ENCODE results near the gene TCF7L2.
A peak's percentile ranks its signal among the peaks of the same experiment; 100 is the strongest.

The TCF7L2 gene

GRCh38 chr10:113067501-113067900, 117.5 kb downstream of the TCF7L2 start:
- in situ Hi-C loops (cut with HindIII; ENCODE audit: low pct_ligation_motif_present, low pct_unique_long_range_greater_than_20kb, low sequenced_read_pairs), result no loop called here
- DNase-seq, result no peak

DNA sequence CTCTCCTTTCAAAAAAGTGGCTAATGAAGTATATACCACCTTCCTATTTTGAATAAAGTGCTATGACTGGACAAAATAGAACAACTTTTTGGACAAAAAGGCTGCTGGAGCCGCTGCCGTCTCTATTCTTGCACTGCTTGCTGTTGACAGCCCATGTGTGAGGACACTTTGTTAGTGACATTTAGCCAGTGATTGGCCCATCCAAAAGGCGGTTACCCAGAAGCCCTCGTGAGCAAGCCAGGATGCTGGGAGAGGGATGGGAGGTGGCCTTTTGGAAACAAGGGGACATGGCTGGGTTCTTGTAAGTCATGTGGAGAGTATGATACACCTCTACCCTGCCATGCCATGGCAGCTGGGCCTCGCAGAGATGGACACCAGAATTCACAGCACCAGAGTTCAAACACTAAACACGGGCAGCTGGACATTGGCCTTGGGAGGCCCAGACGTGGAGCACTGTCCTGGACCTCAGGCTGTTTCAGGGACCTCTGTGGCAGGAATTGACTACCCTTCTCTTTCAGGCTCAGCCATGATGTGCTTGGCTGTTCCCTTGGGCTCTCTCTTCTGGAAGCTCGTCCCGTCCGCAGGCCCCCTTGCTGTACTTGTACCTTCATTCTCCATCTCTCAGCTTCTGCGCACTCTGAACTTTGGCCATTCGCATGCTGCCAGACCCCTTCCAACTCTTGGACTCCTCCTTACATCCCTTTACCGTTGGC, 118.3 kb downstream of the TCF7L2 start:
- in situ Hi-C loops (cut with HindIII; ENCODE audit: low pct_ligation_motif_present, low pct_unique_long_range_greater_than_20kb, low sequenced_read_pairs), result no loop called here

GRCh38 chr10:113069595-113069994, 119.5 kb downstream of the TCF7L2 start:
- no peak for DNase-seq
- in situ Hi-C loops (cut with HindIII; ENCODE audit: low pct_ligation_motif_present, low pct_unique_long_range_greater_than_20kb, low sequenced_read_pairs), result no loop called here

More for the DNA sequence above, 118.3 kb downstream of the TCF7L2 start:
- no peak for DNase-seq

DNA sequence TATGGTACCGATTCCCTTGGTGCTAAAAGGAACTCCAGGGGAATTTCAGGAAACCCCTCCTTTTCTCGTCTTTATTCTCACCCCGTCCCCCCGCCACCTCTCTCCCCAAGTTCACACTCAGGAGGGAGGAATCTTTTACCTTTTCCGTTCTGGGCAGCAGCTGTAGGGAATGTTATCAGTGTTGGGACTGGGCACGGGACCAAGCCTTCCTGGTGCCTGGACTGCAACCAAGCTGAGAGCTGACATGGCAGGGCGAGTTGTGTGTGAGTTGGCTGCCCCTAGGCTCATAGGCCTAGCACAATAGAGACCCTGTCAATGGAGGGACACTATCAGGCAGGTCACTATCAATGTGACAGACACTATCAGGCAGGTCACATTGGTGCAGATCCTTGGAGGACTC, 121.4 kb downstream of the TCF7L2 start:
- in situ Hi-C loops (cut with HindIII; ENCODE audit: low pct_ligation_motif_present, low pct_unique_long_range_greater_than_20kb, low sequenced_read_pairs), result no loop called here
- no peak for DNase-seq

- peak; percentile 99 for DNase-seq
- in situ Hi-C loops (cut with HindIII; ENCODE audit: low pct_ligation_motif_present, low pct_unique_long_range_greater_than_20kb, low sequenced_read_pairs), result no loop called here
Measured at GRCh38 chr10:113073549-113074189, 123.6 kb downstream of the TCF7L2 start.

GRCh38 chr10:113076949-113077348, 126.9 kb downstream of the TCF7L2 start:
- DNase-seq, result no peak
- in situ Hi-C loops (cut with HindIII; ENCODE audit: low pct_ligation_motif_present, low pct_unique_long_range_greater_than_20kb, low sequenced_read_pairs), result no loop called here

DNA sequence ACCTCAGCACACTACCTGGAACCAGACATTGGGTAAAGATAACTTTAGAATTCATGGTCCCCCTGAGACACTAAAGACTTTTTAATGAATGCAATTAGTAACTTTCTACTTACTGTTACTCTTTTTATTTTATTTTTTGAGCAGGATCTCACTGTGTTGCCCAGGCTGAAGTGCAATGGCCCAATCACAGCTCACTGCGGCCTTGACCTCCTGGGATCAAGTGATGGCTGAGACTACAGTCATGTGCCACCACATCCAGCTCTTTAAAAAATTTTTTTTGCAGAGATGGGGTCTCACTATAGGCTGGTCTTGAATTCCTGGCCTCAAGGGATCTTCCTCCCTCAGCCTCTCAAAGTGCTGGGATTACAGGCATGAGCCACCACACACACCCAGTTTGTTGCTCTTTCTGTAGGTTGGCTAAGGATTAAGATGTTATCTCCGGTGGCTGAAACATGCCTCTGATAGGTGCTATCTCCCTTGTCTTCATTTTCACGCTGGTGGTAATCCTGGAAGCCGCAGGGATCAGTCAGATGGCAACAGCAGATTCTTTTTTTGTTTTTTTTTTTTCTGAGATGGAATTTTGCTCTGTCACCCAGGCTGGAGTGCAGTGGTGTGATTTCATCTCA, 128.3 kb downstream of the TCF7L2 start:
- in situ Hi-C loops (cut with HindIII; ENCODE audit: low pct_ligation_motif_present, low pct_unique_long_range_greater_than_20kb, low sequenced_read_pairs), result no loop called here
- no peak for DNase-seq

GRCh38 chr10:113080061-113080924, 130.2 kb downstream of the TCF7L2 start:
- in situ Hi-C loops (cut with HindIII; ENCODE audit: low pct_ligation_motif_present, low pct_unique_long_range_greater_than_20kb, low sequenced_read_pairs), result no loop called here
- DNase-seq, result no peak

DNA sequence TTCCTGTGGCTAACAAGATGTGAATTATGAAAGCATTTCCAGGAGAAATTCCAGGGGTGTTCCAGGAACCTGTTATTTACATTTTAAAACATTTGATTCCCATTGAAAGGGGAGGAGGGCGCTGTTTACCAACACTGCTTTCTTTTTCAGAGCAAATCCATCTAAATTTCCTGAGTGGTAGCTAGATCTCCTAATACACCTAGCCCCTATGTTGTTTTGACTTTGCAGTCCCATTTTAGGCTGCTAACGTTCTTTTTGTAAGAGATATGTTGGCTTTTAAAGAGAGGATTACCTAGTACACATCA, 130.8 kb downstream of the TCF7L2 start:
- in situ Hi-C loops (cut with HindIII; ENCODE audit: low pct_ligation_motif_present, low pct_unique_long_range_greater_than_20kb, low sequenced_read_pairs), result no loop called here
- DNase-seq, result no peak

DNA sequence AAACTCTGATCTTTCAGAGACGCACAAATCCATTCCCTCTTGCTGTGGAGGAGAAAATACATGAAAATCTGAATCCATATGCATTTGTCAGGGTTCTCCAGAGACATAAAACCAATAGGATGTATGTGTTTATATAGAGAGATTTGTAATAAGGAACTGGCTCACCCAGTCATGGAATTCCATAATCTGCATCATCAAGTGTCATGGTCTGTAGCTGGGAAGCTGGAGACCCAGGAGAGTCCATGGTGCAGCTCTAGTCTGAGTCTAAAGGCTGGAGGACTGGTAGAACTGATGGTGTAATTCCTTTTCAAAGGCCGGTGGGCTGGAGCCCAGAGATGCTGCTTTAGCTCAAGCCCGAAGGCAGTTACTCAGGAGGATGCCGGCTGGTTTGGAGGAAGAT, 134.0 kb downstream of the TCF7L2 start:
- in situ Hi-C loops (cut with HindIII; ENCODE audit: low pct_ligation_motif_present, low pct_unique_long_range_greater_than_20kb, low sequenced_read_pairs), result no loop called here
- no peak for DNase-seq

DNA sequence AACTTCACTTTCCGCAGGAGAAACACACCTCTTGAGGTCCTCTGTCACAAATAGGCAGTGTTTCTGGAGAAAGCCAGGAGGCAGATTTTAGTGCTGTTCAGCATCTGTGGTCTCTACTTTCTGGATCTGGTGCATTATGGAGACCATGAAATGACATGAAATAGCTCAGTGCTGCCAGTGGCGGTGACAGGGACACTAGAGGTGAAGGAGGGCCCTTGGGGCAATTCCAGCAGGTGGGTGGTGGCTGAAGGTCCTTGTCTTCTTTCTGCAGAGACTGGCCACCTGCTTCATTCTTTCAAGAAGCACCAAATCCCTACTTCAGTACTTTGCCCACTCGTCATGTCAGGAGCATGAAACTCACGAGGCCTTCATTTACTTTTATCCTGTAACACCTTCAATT, 135.7 kb downstream of the TCF7L2 start:
- in situ Hi-C loops (cut with HindIII; ENCODE audit: low pct_ligation_motif_present, low pct_unique_long_range_greater_than_20kb, low sequenced_read_pairs), result no loop called here
- DNase-seq, result no peak

DNA sequence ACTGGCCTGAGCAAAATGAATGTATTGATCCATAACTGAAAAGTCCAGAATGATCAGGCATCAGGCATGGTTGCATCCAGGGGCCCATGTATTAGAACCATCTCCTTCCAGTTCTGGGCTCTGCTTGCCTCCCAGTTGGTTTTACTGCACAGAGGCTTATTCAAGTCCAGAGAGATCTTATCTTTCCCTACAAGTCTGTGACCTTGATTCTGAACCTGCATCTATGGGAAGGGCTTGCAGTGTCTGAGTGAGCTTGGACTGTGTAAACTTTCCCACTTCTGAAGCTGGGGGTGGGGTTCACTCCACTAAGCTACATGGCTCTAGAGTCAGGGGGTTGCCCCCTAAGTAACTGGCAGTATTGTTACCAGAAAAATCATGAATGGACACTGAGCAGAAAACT, 136.2 kb downstream of the TCF7L2 start:
- DNase-seq, result no peak
- in situ Hi-C loops (cut with HindIII; ENCODE audit: low pct_ligation_motif_present, low pct_unique_long_range_greater_than_20kb, low sequenced_read_pairs), result no loop called here

- in situ Hi-C loops (cut with HindIII; ENCODE audit: low pct_ligation_motif_present, low pct_unique_long_range_greater_than_20kb, low sequenced_read_pairs), result no loop called here
- DNase-seq, result peak; percentile 96
Measured at GRCh38 chr10:113087165-113088029, 137.3 kb downstream of the TCF7L2 start.

DNA sequence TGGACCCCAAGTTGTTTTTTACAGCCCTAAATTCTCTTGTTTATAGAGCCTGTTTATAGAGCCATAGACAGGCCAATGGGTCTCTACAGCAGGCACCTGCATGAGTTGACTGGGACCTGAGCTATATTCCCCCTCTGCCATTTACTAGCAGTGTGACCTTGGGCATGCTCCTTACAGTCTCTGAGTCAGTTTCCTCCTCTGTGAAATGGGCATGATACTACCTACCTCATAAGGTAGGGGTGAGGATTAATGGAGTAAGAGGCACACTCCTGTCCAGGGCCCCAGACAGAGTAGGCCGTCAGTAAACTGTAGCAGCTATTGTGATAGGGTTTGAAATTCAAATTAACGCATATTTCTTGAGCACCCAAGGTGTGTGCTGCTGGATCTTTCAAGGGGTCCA, 138.1 kb downstream of the TCF7L2 start:
- in situ Hi-C loops (cut with HindIII; ENCODE audit: low pct_ligation_motif_present, low pct_unique_long_range_greater_than_20kb, low sequenced_read_pairs), result no loop called here
- no peak for DNase-seq

- in situ Hi-C loops (cut with HindIII; ENCODE audit: low pct_ligation_motif_present, low pct_unique_long_range_greater_than_20kb, low sequenced_read_pairs), result no loop called here
- DNase-seq, result no peak
Measured at GRCh38 chr10:113089551-113089950, 139.5 kb downstream of the TCF7L2 start.

DNA sequence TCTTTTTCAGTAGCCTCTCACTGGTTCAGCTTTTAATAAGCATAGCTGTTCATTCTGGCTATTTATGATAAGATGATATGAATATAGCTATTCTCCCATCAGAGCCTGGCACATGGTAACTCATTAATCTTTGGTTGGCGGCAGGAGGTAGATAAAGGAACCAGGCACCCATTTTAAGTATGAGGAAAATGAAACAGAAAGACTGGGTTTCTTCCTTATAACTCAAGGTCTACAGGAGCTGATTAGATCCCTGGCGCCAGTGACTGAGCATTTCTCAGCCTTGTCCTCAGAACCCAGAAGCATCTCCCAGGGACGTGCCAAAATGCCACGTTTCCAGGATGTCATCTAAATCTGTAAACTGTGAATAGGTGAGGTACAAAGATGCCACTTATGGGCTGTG, 141.9 kb downstream of the TCF7L2 start:
- no peak for DNase-seq
- in situ Hi-C loops (cut with HindIII; ENCODE audit: low pct_ligation_motif_present, low pct_unique_long_range_greater_than_20kb, low sequenced_read_pairs), result no loop called here

DNA sequence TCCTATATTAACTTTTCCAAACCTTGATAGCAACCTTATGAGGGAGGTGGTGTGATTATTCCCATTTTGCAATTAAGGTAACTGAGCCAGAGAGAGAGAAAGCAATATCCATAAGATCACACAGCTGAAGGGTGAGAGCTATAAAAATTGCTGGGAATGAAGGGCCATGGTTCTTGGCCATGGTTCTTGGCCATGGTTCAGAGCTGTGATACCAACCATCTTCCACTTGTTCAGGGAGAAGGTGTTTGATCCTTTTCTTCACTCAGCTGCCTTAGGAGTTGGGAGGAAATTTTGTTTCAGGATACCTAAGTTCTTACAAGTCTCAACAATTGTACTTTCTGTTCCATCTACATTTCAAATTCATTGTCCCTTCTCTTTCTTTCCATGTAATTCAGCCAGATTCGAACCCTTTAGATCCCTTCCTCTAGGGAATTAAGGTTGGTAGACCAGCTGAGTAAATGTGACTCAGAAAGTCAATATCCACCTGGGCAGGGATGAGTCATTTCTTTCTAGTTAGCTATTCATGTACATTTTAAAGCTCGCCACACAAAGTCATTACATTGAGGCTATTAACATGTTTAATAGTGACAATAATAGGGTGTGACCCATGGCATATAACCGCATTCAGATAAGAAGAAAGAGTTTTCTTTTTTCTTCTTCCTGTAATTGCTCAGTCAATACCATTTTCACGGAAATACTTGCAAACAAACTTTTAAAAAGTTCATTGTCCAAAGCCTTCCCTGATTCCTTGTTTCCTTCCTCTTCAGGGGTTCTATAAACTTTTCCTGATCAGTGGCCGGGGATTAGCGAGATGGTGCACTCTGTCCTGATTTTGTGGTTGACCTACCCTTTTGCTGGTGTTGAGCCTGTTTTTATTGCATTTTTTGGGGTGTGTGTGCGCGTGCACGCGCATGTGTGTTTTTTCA, 143.4 kb downstream of the TCF7L2 start:
- in situ Hi-C loops (cut with HindIII; ENCODE audit: low pct_ligation_motif_present, low pct_unique_long_range_greater_than_20kb, low sequenced_read_pairs), result no loop called here
- peak; percentile 62 for DNase-seq

All from ACHN (cell line).